ENCODE measurements around the gene EXT2.

DNA sequence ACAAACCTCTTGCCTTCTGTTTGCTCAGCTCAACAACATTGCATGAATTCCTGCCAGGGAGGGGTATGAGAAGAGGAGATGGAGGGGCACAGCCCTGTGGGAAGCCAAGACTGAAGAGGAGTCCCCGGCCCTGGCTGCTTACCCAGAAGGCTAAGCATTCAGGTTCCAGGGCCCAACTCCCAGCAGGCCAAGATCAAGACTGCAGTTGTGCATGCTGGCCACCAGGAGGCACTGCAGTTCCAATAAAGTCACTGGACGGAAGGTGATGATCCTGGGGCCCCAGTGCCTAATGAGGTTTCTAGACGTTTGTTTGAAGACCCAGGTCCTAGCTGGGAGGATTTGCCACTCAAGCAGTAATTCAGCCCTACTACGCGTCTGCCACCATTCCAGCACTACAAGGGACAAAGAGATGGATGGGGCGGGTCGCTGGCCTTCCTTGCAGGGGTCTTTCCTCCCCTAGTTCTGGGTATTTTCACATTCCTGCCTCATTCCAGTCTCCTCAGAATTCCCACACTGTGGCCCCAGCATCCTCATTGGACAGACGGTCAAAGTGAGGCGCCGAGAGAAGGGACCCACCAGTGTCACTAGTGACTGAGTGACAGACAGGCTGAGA, 190.9 kb downstream of the EXT2 start:
- TF ChIP-seq CTCF (IDR thresholded peaks at IDR 0.05; ENCODE audit: insufficient read depth, low read depth, low read length): peak; percentile 94
- TF ChIP-seq EZH2 (IDR thresholded peaks at IDR 0.05; ENCODE audit: insufficient read depth, low read length): no peak

All from astrocyte (in vitro differentiated cells and primary cell).